AG04449 (cell line): ENCODE data around the gene SMOC2.

Experiments used
- CTCF ChIA-PET: fragments of 350-600 bp; formaldehyde crosslinking; extraction: SDS; loops from one replicate; lab custom pipeline; 2021; ENCODE audit warnings: antibody characterized with exemption; lab: Yijun Ruan, JAX
- POLR2A ChIA-PET: fragments of 400-600, 350-600 bp; formaldehyde crosslinking; extraction: SDS; loops from one replicate; lab custom pipeline; 2020; ENCODE audit warnings: antibody characterized with exemption, inconsistent platforms; lab: Yijun Ruan, JAX
- DNase-seq: peaks from one replicate; pipeline ENCODE4 v3.0.0-alpha.2; 2010; ENCODE audit warnings: low read depth, low spot score
- H3K4me3 ChIP-seq: 2 replicates; pipeline ENCODE4 v1.5.1; 2011; ENCODE audit warnings: low read depth, mild to moderate bottlenecking, control low read depth, low read length
- TF ChIP-seq, protein P1 (sequence below): IDR thresholded peaks from one replicate; pipeline ENCODE4 v1.5.1; 2011; ENCODE audit warnings: mild to moderate bottlenecking, moderate library complexity, low read length, control low read depth, inconsistent platforms; ENCODE audit not compliant: insufficient read depth; ENCODE audit errors: missing control alignments

The SMOC2 gene

DNA sequence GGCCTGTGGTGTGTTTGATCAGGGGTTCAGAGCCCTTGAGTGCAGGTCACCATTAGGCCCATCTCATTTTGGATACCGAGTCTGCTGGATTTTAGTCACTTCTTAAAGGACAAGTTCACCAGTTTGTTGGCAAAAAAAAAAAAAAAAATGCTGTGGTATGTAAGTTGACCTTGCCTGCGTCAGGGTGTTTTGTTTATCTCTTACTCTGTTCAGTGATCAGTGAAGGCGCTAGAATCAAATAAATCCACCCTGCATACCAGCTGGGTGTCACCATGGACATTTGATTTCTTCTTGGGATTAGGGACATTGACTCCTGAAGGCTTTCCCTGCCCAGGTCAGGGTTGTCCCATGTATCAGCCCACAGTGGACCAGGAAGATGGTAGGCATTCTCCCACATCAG lies 6.7 kb downstream of the SMOC2 start:
- POLR2A ChIA-PET = no interaction called here
- TF ChIP-seq, protein P1, sequence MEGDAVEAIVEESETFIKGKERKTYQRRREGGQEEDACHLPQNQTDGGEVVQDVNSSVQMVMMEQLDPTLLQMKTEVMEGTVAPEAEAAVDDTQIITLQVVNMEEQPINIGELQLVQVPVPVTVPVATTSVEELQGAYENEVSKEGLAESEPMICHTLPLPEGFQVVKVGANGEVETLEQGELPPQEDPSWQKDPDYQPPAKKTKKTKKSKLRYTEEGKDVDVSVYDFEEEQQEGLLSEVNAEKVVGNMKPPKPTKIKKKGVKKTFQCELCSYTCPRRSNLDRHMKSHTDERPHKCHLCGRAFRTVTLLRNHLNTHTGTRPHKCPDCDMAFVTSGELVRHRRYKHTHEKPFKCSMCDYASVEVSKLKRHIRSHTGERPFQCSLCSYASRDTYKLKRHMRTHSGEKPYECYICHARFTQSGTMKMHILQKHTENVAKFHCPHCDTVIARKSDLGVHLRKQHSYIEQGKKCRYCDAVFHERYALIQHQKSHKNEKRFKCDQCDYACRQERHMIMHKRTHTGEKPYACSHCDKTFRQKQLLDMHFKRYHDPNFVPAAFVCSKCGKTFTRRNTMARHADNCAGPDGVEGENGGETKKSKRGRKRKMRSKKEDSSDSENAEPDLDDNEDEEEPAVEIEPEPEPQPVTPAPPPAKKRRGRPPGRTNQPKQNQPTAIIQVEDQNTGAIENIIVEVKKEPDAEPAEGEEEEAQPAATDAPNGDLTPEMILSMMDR = no peak
- no peak for DNase-seq
- CTCF ChIA-PET = no interaction called here
- no peak overlapping the region for H3K4me3 ChIP-seq

DNA sequence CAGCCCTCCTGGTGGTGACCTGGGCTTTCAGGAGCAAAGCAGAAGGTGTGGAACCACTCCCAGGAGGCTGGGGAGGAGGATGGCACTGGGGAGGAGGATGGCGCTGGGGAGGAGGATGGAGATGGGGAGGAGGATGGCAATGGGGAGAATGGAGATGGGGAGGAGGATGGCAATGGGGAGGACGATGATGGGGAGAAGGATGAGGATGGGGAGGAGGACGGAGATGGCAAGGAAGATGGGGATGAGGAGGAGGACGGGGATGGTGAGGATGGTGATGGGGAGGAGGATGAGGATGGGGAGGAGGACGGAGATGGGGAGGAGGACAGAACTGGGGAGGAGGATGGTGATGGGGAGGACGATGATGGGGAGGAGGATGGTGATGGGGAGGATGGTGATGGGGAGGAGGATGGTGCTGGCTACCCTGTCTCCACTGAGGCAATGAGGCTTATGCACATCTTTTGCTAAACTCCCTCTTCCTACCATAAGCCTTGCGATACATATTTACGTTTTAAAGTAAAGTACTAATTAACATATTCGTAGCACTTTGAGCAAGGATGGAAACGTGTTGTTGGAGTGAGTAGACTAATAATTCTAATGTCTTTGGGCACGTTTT lies 7.4 kb downstream of the SMOC2 start:
- no peak overlapping the region for H3K4me3 ChIP-seq
- ChIA-PET CTCF (no interaction called here), POLR2A (no interaction called here)
- no peak for DNase-seq
- TF ChIP-seq, protein P1 = no peak

DNA sequence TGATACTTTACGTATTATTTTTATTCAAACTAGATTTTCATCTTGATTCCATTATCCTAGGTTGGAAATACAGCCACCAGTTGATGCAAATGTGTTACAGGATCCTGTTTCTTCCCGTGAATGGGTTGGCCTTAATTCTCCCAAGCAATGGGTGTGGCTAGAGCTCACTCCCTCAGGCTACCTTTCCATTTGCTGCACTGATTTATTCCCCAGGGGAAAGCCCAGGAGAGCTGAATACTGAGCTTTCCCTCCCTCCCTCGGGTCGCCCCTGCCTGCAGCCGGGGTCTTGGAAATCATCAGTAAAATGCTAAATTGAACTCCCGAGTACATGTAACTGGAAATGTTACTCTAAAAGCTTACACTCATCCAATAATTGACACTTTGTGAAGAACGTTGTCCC lies 9.9 kb downstream of the SMOC2 start:
- H3K4me3 ChIP-seq = no peak overlapping the region
- no peak for DNase-seq
- TF ChIP-seq, protein P1 = no peak
- POLR2A ChIA-PET = no interaction called here
- CTCF ChIA-PET = no interaction called here

DNA sequence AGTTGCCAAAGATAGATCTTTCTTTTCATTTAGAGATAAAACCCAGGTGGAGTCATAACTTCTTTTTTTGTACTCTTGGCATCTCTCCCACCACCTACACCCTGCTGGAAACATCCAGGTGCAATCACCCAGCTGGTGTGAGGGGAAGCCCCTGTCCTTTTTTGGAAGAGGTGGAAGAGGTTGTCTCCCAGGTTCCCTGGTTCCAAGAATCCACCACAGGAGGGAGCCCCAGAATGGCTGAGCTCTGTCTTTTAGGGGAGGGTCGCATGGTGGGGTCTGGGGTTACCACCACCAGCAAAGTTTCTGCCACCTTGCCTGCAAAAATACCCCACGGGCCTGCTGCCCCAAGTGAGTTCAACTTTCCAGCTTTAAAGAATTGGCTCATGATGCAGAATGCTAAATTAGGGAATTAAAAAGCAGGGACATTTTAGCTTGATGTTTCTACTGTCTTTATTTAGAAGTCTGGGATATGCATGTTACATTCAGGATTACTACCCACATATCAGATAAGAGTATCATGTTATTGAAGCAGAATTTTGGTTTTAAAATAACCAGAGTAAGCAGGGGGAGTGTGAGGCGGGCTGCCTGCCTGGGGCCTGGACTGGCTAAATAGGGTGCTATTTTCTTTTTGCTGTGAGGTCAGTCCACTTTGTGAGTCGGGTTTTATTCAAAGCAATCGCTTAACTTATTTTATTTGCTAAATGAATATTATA lies 11.0 kb downstream of the SMOC2 start:
- DNase-seq = no peak
- H3K4me3 ChIP-seq = no peak overlapping the region
- TF ChIP-seq, protein P1 = no peak
- ChIA-PET CTCF (no interaction called here), POLR2A (no interaction called here)

DNA sequence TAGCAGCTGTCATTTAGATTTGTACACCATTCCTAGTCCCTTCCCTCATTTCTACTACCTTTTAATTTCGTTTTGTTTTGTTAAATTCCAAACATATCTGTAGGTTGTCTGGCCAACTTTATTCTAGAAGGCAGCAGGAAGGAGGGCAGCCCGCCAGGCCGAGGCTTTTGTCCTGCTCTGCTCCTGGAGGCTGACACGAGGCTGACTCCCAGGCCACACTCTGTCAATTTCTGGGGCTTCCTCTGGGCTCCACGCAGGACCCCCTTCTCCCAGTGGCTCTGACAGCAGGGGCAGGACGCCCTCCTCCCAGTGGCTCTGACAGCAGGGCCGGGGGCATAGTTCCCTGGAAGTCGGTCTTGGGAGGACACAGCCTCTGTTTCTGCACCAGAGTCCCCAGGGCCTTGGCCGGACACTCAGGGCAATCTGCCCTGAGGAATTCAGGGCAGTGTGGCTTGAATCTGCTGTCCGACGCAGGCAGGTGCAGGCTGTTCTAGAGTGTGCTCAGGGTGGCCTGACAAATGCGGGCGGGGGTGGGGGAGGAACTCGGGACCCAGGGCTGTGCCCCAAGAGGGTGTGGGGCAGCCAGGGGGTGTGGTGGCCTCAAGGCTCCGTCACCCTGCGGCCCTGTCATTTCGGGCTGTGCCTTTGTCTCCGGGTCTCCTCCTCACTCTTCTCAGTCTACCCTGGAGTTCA lies 11.8 kb downstream of the SMOC2 start:
- no peak for DNase-seq
- H3K4me3 ChIP-seq = no peak overlapping the region
- CTCF ChIA-PET = no interaction called here
- POLR2A ChIA-PET = no interaction called here
- TF ChIP-seq, protein P1 = no peak

DNA sequence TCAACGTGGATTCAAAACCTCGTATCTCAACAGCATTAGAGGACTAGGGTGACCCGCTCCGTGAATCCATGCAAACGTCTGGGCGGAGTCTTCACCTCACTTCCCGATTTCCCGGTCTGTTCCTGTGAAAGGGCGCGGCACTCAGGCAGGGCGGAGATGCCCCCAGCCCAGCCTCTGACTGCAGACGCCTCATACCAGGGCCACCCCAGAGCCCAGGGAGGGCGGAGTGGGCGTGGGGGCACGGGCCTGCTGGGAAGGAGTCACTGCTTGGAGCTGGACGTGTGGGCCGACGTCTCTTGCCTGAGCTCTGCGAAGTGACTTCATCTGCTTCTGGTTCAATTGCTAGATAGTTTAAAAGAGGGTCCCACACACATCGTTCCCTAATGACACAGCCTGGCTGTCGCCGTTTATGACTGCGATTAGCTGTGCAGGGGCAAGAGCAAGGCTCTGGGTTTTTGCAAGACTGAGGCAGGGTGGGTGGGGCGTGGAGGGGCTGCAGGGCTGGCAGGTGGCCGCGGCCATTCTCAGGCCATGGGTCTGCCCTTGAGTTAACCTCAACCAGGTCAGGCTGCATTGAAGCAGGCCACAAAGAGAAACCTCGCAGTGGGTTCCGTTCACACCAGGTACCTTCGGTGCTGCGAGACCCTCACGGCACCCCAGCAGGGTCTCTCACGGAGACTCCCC lies 15.0 kb downstream of the SMOC2 start:
- TF ChIP-seq, protein P1 = no peak
- CTCF ChIA-PET = no interaction called here
- DNase-seq = no peak
- POLR2A ChIA-PET = no interaction called here
- H3K4me3 ChIP-seq = no peak overlapping the region
